ENCODE data around the gene RNF212.

DNA sequence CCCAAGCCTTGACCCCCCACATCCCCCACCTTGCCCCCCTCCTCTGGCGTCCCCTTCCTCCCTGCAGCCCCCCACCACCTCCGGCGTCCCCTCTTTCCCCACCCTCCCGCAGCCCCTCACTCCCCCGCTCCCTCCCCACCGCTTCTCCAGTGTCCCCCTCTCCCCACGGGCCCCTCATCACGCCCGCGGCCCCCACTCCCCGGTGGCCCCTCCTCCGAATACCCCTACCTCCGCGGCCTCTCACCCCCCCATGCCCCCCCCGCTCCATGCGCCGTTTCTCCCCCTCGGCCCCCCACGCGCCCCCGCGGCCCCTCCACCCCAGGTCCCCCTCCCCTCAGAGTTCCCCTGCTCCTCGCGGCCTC is 562 bp downstream of the RNF212 start:
- TF ChIP-seq ZNF570 (CRISPR knock-in tag; IDR thresholded peaks at IDR 0.05; ENCODE audit: borderline replicate concordance) (no peak), NRL (CRISPR knock-in tag; IDR thresholded peaks at IDR 0.05; ENCODE audit: borderline replicate concordance) (no peak), ZNF124 (CRISPR knock-in tag; IDR thresholded peaks at IDR 0.05) (no peak)

Measured in HepG2 (cell line).